Endothelial cell of umbilical vein (primary cell): Measurements from ENCODE around the gene BRI3.

ENCODE experiments used
- CTCF ChIP-seq, 2 donors: IDR thresholded peaks; 1 replicate in 1 of 2; 2 replicates in 1 of 2; pipeline ENCODE4 v1.5.1; 2011; ENCODE audit warnings: low read length in 2 of 2, mild to moderate bottlenecking in 2 of 2, moderate library complexity in 2 of 2, control low read depth in 1 of 2, inconsistent platforms in 1 of 2, low read depth in 1 of 2; ENCODE audit not compliant: insufficient read depth in 1 of 2; ENCODE audit errors: extremely low read depth in 1 of 2
- JUN ChIP-seq: IDR thresholded peaks from 2 replicates; pipeline ENCODE4 v1.6.1; 2011; ENCODE audit warnings: borderline replicate concordance, low read depth; ENCODE audit not compliant: insufficient read length, insufficient read depth
- POLR2A ChIP-seq: IDR thresholded peaks from 2 replicates; pipeline ENCODE4 v1.6.1; 2012; ENCODE audit warnings: low read depth, mild to moderate bottlenecking, control low read depth, low read length
- POLR2AphosphoS5 ChIP-seq: IDR thresholded peaks from 2 replicates; pipeline ENCODE4 v1.6.1; 2012; ENCODE audit warnings: low read depth, mild to moderate bottlenecking, control low read depth, low read length, moderate library complexity; ENCODE audit not compliant: insufficient read depth

GRCh38 chr7:98319176-98319575, 37.7 kb downstream of the BRI3 start:
- TF ChIP-seq CTCF (IDR thresholded peaks at IDR 0.05; ENCODE audit: extremely low read depth in 1 of 2, insufficient read depth in 1 of 2, low read depth in 1 of 2, low read length in 2 of 2) (no peak), JUN (no peak), POLR2A (no peak), POLR2AphosphoS5 (no peak)
